H9 (cell line): ENCODE results near the gene APP. TPM values are rescaled to one million over a fixed set of nuclear protein-coding genes. Genes with fewer than 3 reads are reported as not detected.

Source experiments
- DNase-seq: peaks from one replicate; pipeline ENCODE4 v3.0.0-alpha.2; 2017
- H2AFZ ChIP-seq: one replicate; pipeline ENCODE4 v1.6.1; 2013; ENCODE audit warnings: mild to moderate bottlenecking, low read length, control low read depth, moderate library complexity
- H2AK5ac ChIP-seq: 2 replicates; pipeline ENCODE4 v1.6.1; 2013; ENCODE audit warnings: low read length, control low read depth, mixed read lengths; ENCODE audit not compliant: insufficient read length
- H2BK120ac ChIP-seq: one replicate; pipeline ENCODE4 v1.6.1; 2013; ENCODE audit warnings: low read depth, mild to moderate bottlenecking, low read length, control low read depth, inconsistent platforms; ENCODE audit not compliant: poor library complexity, severe bottlenecking
- H2BK12ac ChIP-seq: 2 replicates; pipeline ENCODE4 v1.6.1; 2013; ENCODE audit warnings: low read length, control low read depth, mixed read lengths, low read depth; ENCODE audit not compliant: insufficient read length
- H2BK15ac ChIP-seq: 2 replicates; pipeline ENCODE4 v1.6.1; 2013; ENCODE audit warnings: low read depth, low read length, control low read depth
- H2BK20ac ChIP-seq: one replicate; pipeline ENCODE4 v1.6.1; 2013; ENCODE audit warnings: low read depth, mild to moderate bottlenecking, low read length, control low read depth, inconsistent platforms; ENCODE audit not compliant: poor library complexity, severe bottlenecking
- H2BK5ac ChIP-seq: 2 replicates; pipeline ENCODE4 v1.6.1; 2013; ENCODE audit warnings: low read length, control low read depth, mixed read lengths; ENCODE audit not compliant: insufficient read length
- H3K14ac ChIP-seq: 2 replicates; pipeline ENCODE4 v1.6.1; 2013; ENCODE audit warnings: low read length, control low read depth; ENCODE audit not compliant: insufficient read depth
- H3K18ac ChIP-seq: 2 replicates; pipeline ENCODE4 v1.6.1; 2013; ENCODE audit warnings: low read depth, mild to moderate bottlenecking, mixed read lengths, low read length, control low read depth; ENCODE audit not compliant: insufficient read length
- H3K23ac ChIP-seq: 2 replicates; pipeline ENCODE4 v1.6.1; 2013; ENCODE audit warnings: low read length, control low read depth, mixed read lengths, low read depth; ENCODE audit not compliant: insufficient read length
- H3K23me2 ChIP-seq: 2 replicates; pipeline ENCODE4 v1.6.1; 2013; ENCODE audit warnings: low read depth, mild to moderate bottlenecking, mixed read lengths, low read length, control low read depth; ENCODE audit not compliant: insufficient read length, poor library complexity, severe bottlenecking
- H3K27ac ChIP-seq: 2 replicates; pipeline ENCODE4 v1.5.1; 2013; ENCODE audit warnings: low read length, control low read depth, mixed read lengths, low read depth; ENCODE audit not compliant: insufficient read length
- H3K27me3 ChIP-seq: 2 replicates; pipeline ENCODE4 v1.6.1; 2013; ENCODE audit warnings: low read length, control low read depth, inconsistent platforms; ENCODE audit not compliant: insufficient read depth
- H3K4ac ChIP-seq: 2 replicates; pipeline ENCODE4 v1.6.1; 2013; ENCODE audit warnings: low read depth, mild to moderate bottlenecking, control low read depth, inconsistent platforms, low read length, moderate library complexity
- H3K4me1 ChIP-seq: 2 replicates; pipeline ENCODE4 v1.6.1; 2013; ENCODE audit warnings: low read length, control low read depth, inconsistent platforms; ENCODE audit not compliant: insufficient read depth
- H3K4me2 ChIP-seq: 2 replicates; pipeline ENCODE4 v1.6.1; 2013; ENCODE audit warnings: low read length, control low read depth, mixed read lengths; ENCODE audit not compliant: insufficient read length, insufficient read depth
- H3K56ac ChIP-seq: 2 replicates; pipeline ENCODE4 v1.6.1; 2013; ENCODE audit warnings: low read depth, mild to moderate bottlenecking, mixed read lengths, low read length, control low read depth; ENCODE audit not compliant: insufficient read length
- H3K79me1 ChIP-seq: 2 replicates; pipeline ENCODE4 v1.6.1; 2013; ENCODE audit warnings: low read depth, mild to moderate bottlenecking, moderate library complexity, low read length, control low read depth, inconsistent platforms; ENCODE audit not compliant: insufficient read depth, poor library complexity, severe bottlenecking
- H3K79me2 ChIP-seq: 2 replicates; pipeline ENCODE4 v1.6.1; 2013; ENCODE audit warnings: low read length, control low read depth, inconsistent platforms; ENCODE audit not compliant: insufficient read depth
- H3K9ac ChIP-seq: 2 replicates; pipeline ENCODE4 v1.6.1; 2013; ENCODE audit warnings: low read length, control low read depth, mixed read lengths; ENCODE audit not compliant: insufficient read length; ENCODE audit errors: extremely low read depth
- H3K9me3 ChIP-seq: one replicate; pipeline ENCODE4 v1.6.1; 2013; ENCODE audit warnings: low read depth, low read length, inconsistent platforms; ENCODE audit not compliant: control insufficient read depth
- H3T11ph ChIP-seq: one replicate; pipeline ENCODE4 v1.6.1; 2013; ENCODE audit warnings: mild to moderate bottlenecking, low read length, control low read depth, inconsistent platforms
- H4K20me1 ChIP-seq: one replicate; pipeline ENCODE4 v1.6.1; 2013; ENCODE audit not compliant: control insufficient read depth, insufficient read length, insufficient read depth
- H4K5ac ChIP-seq: 2 replicates; pipeline ENCODE4 v1.6.1; 2013; ENCODE audit warnings: low read depth, mild to moderate bottlenecking, mixed read lengths, low read length, control low read depth; ENCODE audit not compliant: insufficient read length
- H4K8ac ChIP-seq: replicated peaks from 2 replicates; pipeline ENCODE4 v1.6.1; 2013; ENCODE audit warnings: low read length, control low read depth, mixed read lengths, low read depth; ENCODE audit not compliant: insufficient read length
- H4K91ac ChIP-seq: 2 replicates; pipeline ENCODE4 v1.6.1; 2013; ENCODE audit warnings: low read depth, mild to moderate bottlenecking, moderate library complexity, mixed read lengths, low read length, control low read depth; ENCODE audit not compliant: insufficient read length
- H3K27ac Mint-ChIP-seq, 3 experiments: 2 replicates in 2 of 3; 3 replicates in 1 of 3; pipeline ENCODE4 v1.8.0; 2020 to 2021; ENCODE audit warnings: mixed read lengths in 3 of 3, mild to moderate bottlenecking in 1 of 3, moderate library complexity in 1 of 3
- H3K27me3 Mint-ChIP-seq: 2 replicates; pipeline ENCODE4 v1.8.0; 2021; ENCODE audit warnings: low read depth, mild to moderate bottlenecking, moderate library complexity, mixed read lengths
- H3K36me3 Mint-ChIP-seq, 3 experiments: 2 replicates in 2 of 3; 3 replicates in 1 of 3; pipeline ENCODE4 v1.8.0; 2020 to 2021; ENCODE audit warnings: low read depth in 3 of 3, mixed read lengths in 3 of 3; ENCODE audit not compliant: insufficient read depth in 1 of 3
- H3K4me1 Mint-ChIP-seq, 2 experiments: 2 replicates each; pipeline ENCODE4 v1.8.0; 2020; ENCODE audit warnings: mixed read lengths in 2 of 2
- H3K4me3 Mint-ChIP-seq, 2 experiments: 2 replicates in 1 of 2; 3 replicates in 1 of 2; pipeline ENCODE4 v1.8.0; 2020 to 2021; ENCODE audit warnings: mild to moderate bottlenecking in 2 of 2, mixed read lengths in 2 of 2, moderate library complexity in 1 of 2
- H3K9me3 Mint-ChIP-seq, 2 experiments: 2 replicates in 1 of 2; 3 replicates in 1 of 2; pipeline ENCODE4 v1.8.0; 2020; ENCODE audit warnings: mild to moderate bottlenecking in 2 of 2, mixed read lengths in 2 of 2, moderate library complexity in 1 of 2
- WGBS: extraction: QIAGEN DNeasy Blood & Tissue Kit; methylation state at CpG from one replicate; pipeline ENCODE4 v1.1.7; 2013; ENCODE audit warnings: missing lambda C conversion rate, low lambda C conversion rate, mixed read lengths; ENCODE audit not compliant: insufficient read length; ENCODE audit errors: extremely low coverage; 5-methylcytosine and 5-hydroxymethylcytosine counted together
- total RNA-seq: library from RNA; stranded (reverse); gene quantifications from 2 replicates; pipeline ENCODE4 v1.2.1, GENCODE V29; 2021
- TF ChIP-seq, protein P1 (sequence below): fragments of 200-600 bp; sonication (generic); conservative IDR thresholded peaks from 3 replicates; pipeline ENCODE4 v1.8.0; 2021; ENCODE audit warnings: antibody characterized with exemption, mild to moderate bottlenecking

The APP gene
- total RNA-seq, 1 experiment from 2014 or later: 380 TPM

DNA sequence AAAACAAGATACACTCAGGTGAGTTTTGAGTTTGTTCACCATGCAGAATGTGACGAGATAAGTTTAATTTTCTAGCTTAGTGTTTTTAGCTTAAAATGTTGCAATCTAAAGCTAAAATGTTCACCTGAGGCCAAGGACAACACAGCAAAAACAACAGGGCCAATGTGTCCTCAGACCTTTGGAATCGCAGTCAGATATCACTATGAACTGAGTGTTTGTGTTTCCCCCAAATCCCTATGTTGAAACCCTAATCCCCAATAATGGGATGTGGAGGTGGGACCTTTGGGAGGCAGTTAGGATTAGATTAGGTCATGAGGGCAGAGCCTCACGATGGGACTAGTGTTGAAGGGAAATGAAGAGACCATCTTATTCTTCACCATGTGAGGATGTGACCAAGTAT is 291.4 kb downstream of the APP start:
- no peak overlapping the region for H4K5ac ChIP-seq
- Mint-ChIP-seq H3K36me3 (peaks cover 37 to 41% (median 40%) of the 10 kb centered on the region in 3 experiments), H3K27ac (no peak overlapping the region), H3K9me3 (peaks cover 8 to 12% of the 10 kb centered on the region in 2 experiments), H3K27me3 (peaks cover 1% of the 10 kb centered on the region; the same call in 1 of the 2 replicates), H3K4me3 (no peak overlapping the region), H3K4me1 (no peaks in the 10 kb centered on the region)
- H3K14ac ChIP-seq: no peak overlapping the region
- no peaks in the 10 kb centered on the region for H4K20me1 ChIP-seq
- H3K4me1 ChIP-seq: no peaks in the 10 kb centered on the region
- no peak overlapping the region for H3K56ac ChIP-seq
- no peak overlapping the region for H2BK12ac ChIP-seq
- no peak overlapping the region for H3K4ac ChIP-seq
- H2AK5ac ChIP-seq: no peak overlapping the region
- H2BK5ac ChIP-seq: no peak overlapping the region
- H2BK20ac ChIP-seq: no peak overlapping the region
- no peak overlapping the region for H3K4me2 ChIP-seq
- no peak overlapping the region for H4K8ac ChIP-seq
- H3K9me3 ChIP-seq: no peaks in the 10 kb centered on the region
- H3T11ph ChIP-seq: no peak overlapping the region
- H3K18ac ChIP-seq: no peak overlapping the region
- TF ChIP-seq, protein P1, sequence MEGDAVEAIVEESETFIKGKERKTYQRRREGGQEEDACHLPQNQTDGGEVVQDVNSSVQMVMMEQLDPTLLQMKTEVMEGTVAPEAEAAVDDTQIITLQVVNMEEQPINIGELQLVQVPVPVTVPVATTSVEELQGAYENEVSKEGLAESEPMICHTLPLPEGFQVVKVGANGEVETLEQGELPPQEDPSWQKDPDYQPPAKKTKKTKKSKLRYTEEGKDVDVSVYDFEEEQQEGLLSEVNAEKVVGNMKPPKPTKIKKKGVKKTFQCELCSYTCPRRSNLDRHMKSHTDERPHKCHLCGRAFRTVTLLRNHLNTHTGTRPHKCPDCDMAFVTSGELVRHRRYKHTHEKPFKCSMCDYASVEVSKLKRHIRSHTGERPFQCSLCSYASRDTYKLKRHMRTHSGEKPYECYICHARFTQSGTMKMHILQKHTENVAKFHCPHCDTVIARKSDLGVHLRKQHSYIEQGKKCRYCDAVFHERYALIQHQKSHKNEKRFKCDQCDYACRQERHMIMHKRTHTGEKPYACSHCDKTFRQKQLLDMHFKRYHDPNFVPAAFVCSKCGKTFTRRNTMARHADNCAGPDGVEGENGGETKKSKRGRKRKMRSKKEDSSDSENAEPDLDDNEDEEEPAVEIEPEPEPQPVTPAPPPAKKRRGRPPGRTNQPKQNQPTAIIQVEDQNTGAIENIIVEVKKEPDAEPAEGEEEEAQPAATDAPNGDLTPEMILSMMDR: no peak
- H2BK15ac ChIP-seq: no peak overlapping the region
- no peak for DNase-seq
- no peaks in the 10 kb centered on the region for H3K79me1 ChIP-seq
- no peaks in the 10 kb centered on the region for H3K27me3 ChIP-seq
- H2BK120ac ChIP-seq: no peak overlapping the region
- no peaks in the 10 kb centered on the region for H3K79me2 ChIP-seq
- no peak overlapping the region for H3K23ac ChIP-seq
- no peak overlapping the region for H3K9ac ChIP-seq
- H3K23me2 ChIP-seq: peaks cover 2% of the 10 kb centered on the region
- no CpG with 5 or more reads among the region's 3 CpGs for WGBS
- no peak overlapping the region for H3K27ac ChIP-seq
- no peak overlapping the region for H4K91ac ChIP-seq
- H2AFZ ChIP-seq: no peak overlapping the region
